Trophoblast cell (in vitro differentiated cells and primary cell): Measurements from ENCODE around the gene FAM170A.

ENCODE experiments used
- DNase-seq, 2 donors: peaks; one replicate each; pipeline ENCODE4 v3.0.0-alpha.2; 2016
- H2AFZ ChIP-seq: 2 replicates; pipeline ENCODE4 v1.6.1; 2013; ENCODE audit warnings: low read length, moderate library complexity, mild to moderate bottlenecking; ENCODE audit not compliant: insufficient read depth, poor library complexity
- H2AK5ac ChIP-seq: 2 replicates; pipeline ENCODE4 v1.6.1; 2013; ENCODE audit warnings: mild to moderate bottlenecking, low read length
- H2BK120ac ChIP-seq: 2 replicates; pipeline ENCODE4 v1.6.1; 2013; ENCODE audit warnings: low read length, mild to moderate bottlenecking, moderate library complexity; ENCODE audit not compliant: insufficient read depth, poor library complexity
- H2BK12ac ChIP-seq: 2 replicates; pipeline ENCODE4 v1.6.1; 2013; ENCODE audit warnings: mild to moderate bottlenecking, low read length, moderate library complexity
- H2BK5ac ChIP-seq: 2 replicates; pipeline ENCODE4 v1.6.1; 2013; ENCODE audit warnings: low read length, low read depth, moderate library complexity, mild to moderate bottlenecking; ENCODE audit not compliant: poor library complexity
- H3K14ac ChIP-seq: 2 replicates; pipeline ENCODE4 v1.6.1; 2013; ENCODE audit warnings: mild to moderate bottlenecking, low read length
- H3K18ac ChIP-seq: 2 replicates; pipeline ENCODE4 v1.6.1; 2013; ENCODE audit warnings: mild to moderate bottlenecking, low read length
- H3K23ac ChIP-seq: 2 replicates; pipeline ENCODE4 v1.6.1; 2013; ENCODE audit warnings: low read length
- H3K27ac ChIP-seq: 2 replicates; pipeline ENCODE4 v1.5.1; 2013; ENCODE audit warnings: low read depth, mild to moderate bottlenecking, inconsistent platforms, low read length, moderate library complexity
- H3K27me3 ChIP-seq: 2 replicates; pipeline ENCODE4 v1.6.1; 2013; ENCODE audit warnings: inconsistent platforms, mild to moderate bottlenecking, low read length, moderate library complexity; ENCODE audit not compliant: insufficient read depth
- H3K36me3 ChIP-seq, 2 experiments: 1 replicate in 1 of 2; 2 replicates in 1 of 2; pipeline ENCODE4 v1.6.1; 2013; ENCODE audit warnings: low read length in 2 of 2, mild to moderate bottlenecking in 2 of 2, moderate library complexity in 1 of 2; ENCODE audit not compliant: insufficient read depth in 2 of 2, control insufficient read depth in 1 of 2
- H3K4ac ChIP-seq: 2 replicates; pipeline ENCODE4 v1.6.1; 2013; ENCODE audit warnings: low read depth, mild to moderate bottlenecking, low read length, moderate library complexity
- H3K4me1 ChIP-seq, 2 experiments: 1 replicate in 1 of 2; 2 replicates in 1 of 2; pipeline ENCODE4 v1.6.1; 2013; ENCODE audit warnings: low read length in 2 of 2, mild to moderate bottlenecking in 2 of 2, moderate library complexity in 1 of 2; ENCODE audit not compliant: insufficient read depth in 2 of 2, control insufficient read depth in 1 of 2
- H3K4me2 ChIP-seq: 2 replicates; pipeline ENCODE4 v1.6.1; 2013; ENCODE audit warnings: inconsistent platforms, mild to moderate bottlenecking, low read length, moderate library complexity
- H3K4me3 ChIP-seq: 2 replicates; pipeline ENCODE4 v1.5.1; 2013; ENCODE audit warnings: mild to moderate bottlenecking, low read depth, low read length, inconsistent platforms
- H3K79me1 ChIP-seq: one replicate; pipeline ENCODE4 v1.6.1; 2013; ENCODE audit warnings: low read length
- H3K79me2 ChIP-seq: 2 replicates; pipeline ENCODE4 v1.6.1; 2013; ENCODE audit warnings: low read length, mild to moderate bottlenecking; ENCODE audit not compliant: control insufficient read depth, insufficient read depth, poor library complexity
- H3K9ac ChIP-seq: 2 replicates; pipeline ENCODE4 v1.6.1; 2013; ENCODE audit warnings: mild to moderate bottlenecking, low read length
- H3K9me3 ChIP-seq: 2 replicates; pipeline ENCODE4 v1.6.1; 2013; ENCODE audit warnings: low read depth, mild to moderate bottlenecking, control low read depth, inconsistent platforms, low read length; ENCODE audit not compliant: insufficient read depth
- H4K12ac ChIP-seq: 2 replicates; pipeline ENCODE4 v1.6.1; 2013; ENCODE audit warnings: low read depth, mild to moderate bottlenecking, low read length, moderate library complexity
- H4K8ac ChIP-seq: 2 replicates; pipeline ENCODE4 v1.6.1; 2013; ENCODE audit warnings: low read depth, mild to moderate bottlenecking, low read length, moderate library complexity
- H4K91ac ChIP-seq: one replicate; pipeline ENCODE4 v1.6.1; 2013; ENCODE audit warnings: low read depth, mild to moderate bottlenecking, low read length, moderate library complexity
- WGBS: extraction: QIAGEN DNeasy Blood & Tissue Kit; methylation state at CpG from one replicate; pipeline ENCODE4 v1.1.7; 2013; ENCODE audit warnings: missing lambda C conversion rate; ENCODE audit not compliant: insufficient read length, insufficient coverage; ENCODE audit errors: extremely low coverage; 5-methylcytosine and 5-hydroxymethylcytosine counted together

FAM170A gene

GRCh38 chr5:119656023-119656422 lies 26.7 kb downstream of the FAM170A start:
- no peak overlapping the region for H3K4ac ChIP-seq
- no peak overlapping the region for H3K18ac ChIP-seq
- no peak overlapping the region for H2BK5ac ChIP-seq
- no peak for DNase-seq
- no peak overlapping the region for H3K4me2 ChIP-seq
- no peak overlapping the region for H3K9ac ChIP-seq
- H4K8ac ChIP-seq = no peak overlapping the region
- no peak overlapping the region for H3K14ac ChIP-seq
- no peak overlapping the region for H2BK12ac ChIP-seq
- H3K79me2 ChIP-seq = no peaks in the 10 kb centered on the region
- no peaks in the 10 kb centered on the region for H3K4me1 ChIP-seq
- H3K27ac ChIP-seq = no peak overlapping the region
- no peak overlapping the region for H4K12ac ChIP-seq
- H3K23ac ChIP-seq = no peak overlapping the region
- no peaks in the 10 kb centered on the region for H3K36me3 ChIP-seq
- no peak overlapping the region for H2AFZ ChIP-seq
- H3K27me3 ChIP-seq = no peaks in the 10 kb centered on the region
- H2BK120ac ChIP-seq = no peak overlapping the region
- no peaks in the 10 kb centered on the region for H3K9me3 ChIP-seq
- no peak overlapping the region for H3K4me3 ChIP-seq
- H3K79me1 ChIP-seq = no peaks in the 10 kb centered on the region
- H4K91ac ChIP-seq = no peak overlapping the region
- no peak overlapping the region for H2AK5ac ChIP-seq

GRCh38 chr5:119666542-119666941 lies 37.2 kb downstream of the FAM170A start:
- no peak overlapping the region for H3K4me2 ChIP-seq
- DNase-seq = no peak
- H3K36me3 ChIP-seq = no peaks in the 10 kb centered on the region
- no peaks in the 10 kb centered on the region for H3K79me1 ChIP-seq
- H3K4me3 ChIP-seq = no peak overlapping the region
- H3K18ac ChIP-seq = no peak overlapping the region
- H4K8ac ChIP-seq = no peak overlapping the region
- H3K27me3 ChIP-seq = no peaks in the 10 kb centered on the region
- no peak overlapping the region for H4K91ac ChIP-seq
- no peaks in the 10 kb centered on the region for H3K79me2 ChIP-seq
- no peaks in the 10 kb centered on the region for H3K4me1 ChIP-seq
- H3K27ac ChIP-seq = no peak overlapping the region
- no peak overlapping the region for H2BK120ac ChIP-seq
- no peak overlapping the region for H3K4ac ChIP-seq
- H3K9me3 ChIP-seq = no peaks in the 10 kb centered on the region
- H2BK12ac ChIP-seq = no peak overlapping the region
- no peak overlapping the region for H2AFZ ChIP-seq
- no peak overlapping the region for H2AK5ac ChIP-seq
- no peak overlapping the region for H3K9ac ChIP-seq
- no peak overlapping the region for H3K14ac ChIP-seq
- H2BK5ac ChIP-seq = no peak overlapping the region
- H3K23ac ChIP-seq = no peak overlapping the region
- H4K12ac ChIP-seq = no peak overlapping the region

- H4K12ac ChIP-seq = no peak overlapping the region
- no peak for DNase-seq
- H3K79me1 ChIP-seq = no peaks in the 10 kb centered on the region
- H3K4me1 ChIP-seq = no peaks in the 10 kb centered on the region
- no peak overlapping the region for H3K9ac ChIP-seq
- H3K36me3 ChIP-seq = no peaks in the 10 kb centered on the region
- no peak overlapping the region for H4K91ac ChIP-seq
- no peak overlapping the region for H2BK12ac ChIP-seq
- H3K79me2 ChIP-seq = no peaks in the 10 kb centered on the region
- no peak overlapping the region for H2AK5ac ChIP-seq
- no peak overlapping the region for H3K4ac ChIP-seq
- H3K9me3 ChIP-seq = peaks cover 2% of the 10 kb centered on the region
- H3K27me3 ChIP-seq = no peaks in the 10 kb centered on the region
- no peak overlapping the region for H2BK120ac ChIP-seq
- H2AFZ ChIP-seq = no peak overlapping the region
- no peak overlapping the region for H3K27ac ChIP-seq
- WGBS = 100% methylated on average over 2 of the region's 8 CpGs
- H4K8ac ChIP-seq = no peak overlapping the region
- no peak overlapping the region for H2BK5ac ChIP-seq
- no peak overlapping the region for H3K23ac ChIP-seq
- H3K14ac ChIP-seq = no peak overlapping the region
- no peak overlapping the region for H3K4me2 ChIP-seq
- no peak overlapping the region for H3K4me3 ChIP-seq
- H3K18ac ChIP-seq = no peak overlapping the region
These were observed 49.1 kb downstream of the FAM170A start for GRCh38 chr5:119678351-119679028.

GRCh38 chr5:119680080-119680479 lies 50.7 kb downstream of the FAM170A start:
- Histone ChIP-seq H2AK5ac (no peak overlapping the region), H3K14ac (no peak overlapping the region), H3K4me3 (no peak overlapping the region), H2BK120ac (no peak overlapping the region), H4K12ac (no peak overlapping the region), H3K27me3 (no peaks in the 10 kb centered on the region), H3K18ac (no peak overlapping the region), H3K79me2 (no peaks in the 10 kb centered on the region), H3K36me3 (no peaks in the 10 kb centered on the region), H3K9me3 (peaks cover 2% of the 10 kb centered on the region), H2BK5ac (no peak overlapping the region), H4K8ac (no peak overlapping the region), H3K79me1 (no peaks in the 10 kb centered on the region), H3K4ac (no peak overlapping the region), H3K9ac (no peak overlapping the region), H3K4me2 (no peak overlapping the region), H2BK12ac (no peak overlapping the region), H2AFZ (no peak overlapping the region), H3K27ac (no peak overlapping the region), H3K23ac (no peak overlapping the region), H3K4me1 (no peaks in the 10 kb centered on the region), H4K91ac (no peak overlapping the region)
- no CpG with 5 or more reads among the region's 12 CpGs for WGBS
- no peak for DNase-seq
